WTC11 (cell line): ENCODE data around the gene KHK.

Experiments
- CTCF ChIP-seq: fragments of 200-600 bp; IDR thresholded peaks from 2 replicates; pipeline ENCODE4 v1.8.0; 2022; ENCODE audit warnings: antibody characterized with exemption
- GRHL2 ChIP-seq: fragments of 250-450 bp; sonication (Bioruptor Pico); IDR thresholded peaks from 2 replicates; pipeline ENCODE4 v1.8.0; 2022; ENCODE audit warnings: mild to moderate bottlenecking, moderate library complexity; ENCODE audit not compliant: insufficient replicate concordance, severe bottlenecking
- JUN ChIP-seq: sonication (generic); formaldehyde crosslinking; IDR thresholded peaks from 2 replicates; pipeline ENCODE4 v1.8.0; 2023; ENCODE audit warnings: mild to moderate bottlenecking, missing genetic modification reagents
- NFYB ChIP-seq: sonication (generic); formaldehyde crosslinking; conservative IDR thresholded peaks from 2 replicates; pipeline ENCODE4 v1.8.0; 2022; ENCODE audit warnings: low read depth, missing genetic modification reagents
- PRDM15 ChIP-seq: sonication (generic); formaldehyde crosslinking; IDR thresholded peaks from 2 replicates; pipeline ENCODE4 v1.8.0; 2022; ENCODE audit warnings: missing genetic modification reagents
- SP1 ChIP-seq: sonication (generic); formaldehyde crosslinking; conservative IDR thresholded peaks from 2 replicates; pipeline ENCODE4 v1.8.1; 2022; ENCODE audit warnings: missing genetic modification reagents
- TF ChIP-seq, protein P1 (sequence below): fragments of 250-450 bp; sonication (Bioruptor Pico); IDR thresholded peaks from 2 replicates; pipeline ENCODE4 v1.9.0; 2021; ENCODE audit warnings: mild to moderate bottlenecking, borderline replicate concordance

- no peak for TF ChIP-seq SP1
- no peak for TF ChIP-seq CTCF
- no peak for TF ChIP-seq JUN (CRISPR knock-in tag)
- TF ChIP-seq NFYB: no peak
- no peak for TF ChIP-seq GRHL2 (CRISPR knock-in tag)
- no peak for TF ChIP-seq PRDM15
- TF ChIP-seq, protein P1, sequence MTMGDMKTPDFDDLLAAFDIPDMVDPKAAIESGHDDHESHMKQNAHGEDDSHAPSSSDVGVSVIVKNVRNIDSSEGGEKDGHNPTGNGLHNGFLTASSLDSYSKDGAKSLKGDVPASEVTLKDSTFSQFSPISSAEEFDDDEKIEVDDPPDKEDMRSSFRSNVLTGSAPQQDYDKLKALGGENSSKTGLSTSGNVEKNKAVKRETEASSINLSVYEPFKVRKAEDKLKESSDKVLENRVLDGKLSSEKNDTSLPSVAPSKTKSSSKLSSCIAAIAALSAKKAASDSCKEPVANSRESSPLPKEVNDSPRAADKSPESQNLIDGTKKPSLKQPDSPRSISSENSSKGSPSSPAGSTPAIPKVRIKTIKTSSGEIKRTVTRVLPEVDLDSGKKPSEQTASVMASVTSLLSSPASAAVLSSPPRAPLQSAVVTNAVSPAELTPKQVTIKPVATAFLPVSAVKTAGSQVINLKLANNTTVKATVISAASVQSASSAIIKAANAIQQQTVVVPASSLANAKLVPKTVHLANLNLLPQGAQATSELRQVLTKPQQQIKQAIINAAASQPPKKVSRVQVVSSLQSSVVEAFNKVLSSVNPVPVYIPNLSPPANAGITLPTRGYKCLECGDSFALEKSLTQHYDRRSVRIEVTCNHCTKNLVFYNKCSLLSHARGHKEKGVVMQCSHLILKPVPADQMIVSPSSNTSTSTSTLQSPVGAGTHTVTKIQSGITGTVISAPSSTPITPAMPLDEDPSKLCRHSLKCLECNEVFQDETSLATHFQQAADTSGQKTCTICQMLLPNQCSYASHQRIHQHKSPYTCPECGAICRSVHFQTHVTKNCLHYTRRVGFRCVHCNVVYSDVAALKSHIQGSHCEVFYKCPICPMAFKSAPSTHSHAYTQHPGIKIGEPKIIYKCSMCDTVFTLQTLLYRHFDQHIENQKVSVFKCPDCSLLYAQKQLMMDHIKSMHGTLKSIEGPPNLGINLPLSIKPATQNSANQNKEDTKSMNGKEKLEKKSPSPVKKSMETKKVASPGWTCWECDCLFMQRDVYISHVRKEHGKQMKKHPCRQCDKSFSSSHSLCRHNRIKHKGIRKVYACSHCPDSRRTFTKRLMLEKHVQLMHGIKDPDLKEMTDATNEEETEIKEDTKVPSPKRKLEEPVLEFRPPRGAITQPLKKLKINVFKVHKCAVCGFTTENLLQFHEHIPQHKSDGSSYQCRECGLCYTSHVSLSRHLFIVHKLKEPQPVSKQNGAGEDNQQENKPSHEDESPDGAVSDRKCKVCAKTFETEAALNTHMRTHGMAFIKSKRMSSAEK (CRISPR knock-in tag): no peak
These were observed 51.5 kb downstream of the KHK start for GRCh38 chr2:27138111-27138510.
